Measurements from ENCODE around the gene GTPBP3. TPM values are rescaled to one million over a fixed set of nuclear protein-coding genes. Genes with fewer than 3 reads are reported as not detected.

The GTPBP3 gene
- total and polyA plus RNA-seq, 2 of the 8 experiments (the other 6 are each of a cell fraction or from before 2014, with no cell fraction given), result 30.4 to 56.0 TPM

- TF ChIP-seq SIN3A (conservative IDR thresholded peaks at IDR 0.05 in 1 of 2, IDR thresholded peaks at IDR 0.05 in 1 of 2; ENCODE audit: low read depth in 1 of 2, low read length in 2 of 2), result no peak
- TF ChIP-seq TAF7 (optimal IDR thresholded peaks at IDR 0.05; ENCODE audit: borderline replicate concordance, low read depth, low read length), result no peak
- no peak for TF ChIP-seq CREB1 (IDR thresholded peaks at IDR 0.05)
- TF ChIP-seq GABPA (IDR thresholded peaks at IDR 0.05; ENCODE audit: borderline replicate concordance, insufficient read depth, low read length), result no peak
- TF ChIP-seq SP2 (IDR thresholded peaks at IDR 0.05; ENCODE audit: low read length), result no peak
- TF ChIP-seq CHD1 (IDR thresholded peaks at IDR 0.05; ENCODE audit: low read depth, low read length), result no peak
- no peak for TF ChIP-seq EGR1 (IDR thresholded peaks at IDR 0.05; ENCODE audit: borderline replicate concordance, low read depth, low read length)
- TF ChIP-seq BRCA1 (IDR thresholded peaks at IDR 0.05; ENCODE audit: low read depth, low read length), result no peak
- TF ChIP-seq CEBPB (IDR thresholded peaks at IDR 0.05; ENCODE audit: low read depth, low read length), result no peak
Measured at GRCh38 chr19:17300992-17301619, 36.2 kb upstream of the GTPBP3 start (continued).
